HepG2 (cell line): ENCODE results near the gene TSPAN15. TPM values are rescaled to one million over a fixed set of nuclear protein-coding genes. Genes with fewer than 3 reads are reported as not detected.

Source experiments
- ARID3A ChIP-seq: IDR thresholded peaks from 2 replicates; pipeline ENCODE4 v1.6.1; 2012; ENCODE audit warnings: low read depth, low read length, improper control_type of control experiment
- CC2D1A ChIP-seq: sonication (generic); formaldehyde crosslinking; IDR thresholded peaks from 2 replicates; pipeline ENCODE4 v1.8.1; 2023; ENCODE audit warnings: mild to moderate bottlenecking, missing genetic modification reagents
- DR1 ChIP-seq: sonication (generic); formaldehyde crosslinking; IDR thresholded peaks from 2 replicates; pipeline ENCODE4 v1.8.0; 2021; ENCODE audit warnings: mild to moderate bottlenecking, missing genetic modification reagents, inconsistent platforms
- HNF4G ChIP-seq, 2 experiments: sonication (generic) in 1 of 2; formaldehyde crosslinking in 1 of 2; IDR thresholded peaks; 2 replicates each; pipeline versions ENCODE4 v1.4.0 to v1.6.1; 2011 to 2020; ENCODE audit warnings: borderline replicate concordance in 2 of 2, low read depth in 2 of 2, mild to moderate bottlenecking in 2 of 2, low read length in 1 of 2, missing genetic modification reagents in 1 of 2, moderate library complexity in 1 of 2
- MAZ ChIP-seq, 2 experiments: sonication (generic) in 1 of 2; formaldehyde crosslinking in 1 of 2; IDR thresholded peaks; 2 replicates each; pipeline versions ENCODE4 v1.5.0 to v1.6.1; 2012 to 2020; ENCODE audit warnings: low read depth in 2 of 2, mild to moderate bottlenecking in 2 of 2, borderline replicate concordance in 1 of 2, improper control_type of control experiment in 1 of 2, low read length in 1 of 2, missing genetic modification reagents in 1 of 2, moderate library complexity in 1 of 2
- MYC ChIP-seq: sonication (generic); formaldehyde crosslinking; IDR thresholded peaks from 2 replicates; pipeline ENCODE4 v1.9.0; 2021; ENCODE audit warnings: missing genetic modification reagents, borderline replicate concordance
- ZBTB10 ChIP-seq: sonication (generic); formaldehyde crosslinking; IDR thresholded peaks from 2 replicates; pipeline ENCODE4 v1.4.0; 2020; ENCODE audit warnings: missing genetic modification reagents, borderline replicate concordance
- ZBTB40 ChIP-seq, 2 experiments: fragments of 450-650 bp in 1 of 2; sonication (generic) in 1 of 2; formaldehyde crosslinking in 1 of 2; IDR thresholded peaks; 2 replicates each; pipeline versions ENCODE4 v1.6.1 to v1.8.0; 2016 to 2022; ENCODE audit warnings: antibody characterized with exemption in 1 of 2, mild to moderate bottlenecking in 1 of 2, missing genetic modification reagents in 1 of 2
- ZNF260 ChIP-seq: sonication (generic); formaldehyde crosslinking; IDR thresholded peaks from 2 replicates; pipeline ENCODE4 v1.4.0; 2020; ENCODE audit warnings: missing genetic modification reagents, low read depth, mild to moderate bottlenecking, borderline replicate concordance
- ZNF414 ChIP-seq: sonication (generic); formaldehyde crosslinking; IDR thresholded peaks from 2 replicates; pipeline ENCODE4 v1.5.0; 2020; ENCODE audit warnings: missing genetic modification reagents
- ZNF7 ChIP-seq: IDR thresholded peaks from 2 replicates; pipeline ENCODE4 v1.6.1; 2016; ENCODE audit warnings: missing biosample characterization, missing genetic modification reagents
- ZNF777 ChIP-seq: sonication (generic); formaldehyde crosslinking; IDR thresholded peaks from 2 replicates; pipeline ENCODE4 v1.4.0; 2020; ENCODE audit warnings: missing genetic modification reagents
- polyA plus RNA-seq, 8 experiments: library from polyadenylated mRNA; depleted of rRNA in 3 of 8; stranded (reverse) in 7 of 8; unstranded in 1 of 8; fragments of >200 nt; fragmentation: Illumina TruSeq in 4 of 8; extraction: Trizol in 4 of 8; gene quantifications; 2 replicates each; pipeline versions ENCODE4 v1.2.1 to v1.2.3, GENCODE V29; 2011 to 2016; ENCODE audit warnings: low read depth in 4 of 8, missing spikeins in 1 of 8, mixed read lengths in 1 of 8; ENCODE audit not compliant: insufficient read depth in 1 of 8
- total RNA-seq, 5 experiments: library from RNA; depleted of rRNA; stranded (reverse); fragments of >200 nt; fragmentation: Illumina TruSeq; extraction: Trizol; gene quantifications; 2 replicates each; pipeline ENCODE4 v1.2.3, GENCODE V29; 2016; ENCODE audit warnings: low read depth in 1 of 5

Gene TSPAN15
- total and polyA plus RNA-seq, 2 of the 13 experiments (the other 11 are each of a cell fraction or from before 2014, with no cell fraction given) = 0.27 to 3.2 TPM

GRCh38 chr10:69425511-69426298 lies 25.6 kb upstream of the TSPAN15 start (continued):
- TF ChIP-seq HNF4G (IDR thresholded peaks at IDR 0.05; ENCODE audit: borderline replicate concordance, low read depth, low read length) (no peak), HNF4G (CRISPR knock-in tag; IDR thresholded peaks at IDR 0.05; ENCODE audit: borderline replicate concordance, low read depth) (no peak), ZNF777 (CRISPR knock-in tag) (no peak), MYC (CRISPR knock-in tag) (no peak), ARID3A (no peak), DR1 (CRISPR knock-in tag) (no peak), MAZ (IDR thresholded peaks at IDR 0.05; ENCODE audit: borderline replicate concordance, low read depth, low read length) (no peak), MAZ (CRISPR knock-in tag; IDR thresholded peaks at IDR 0.05; ENCODE audit: low read depth) (no peak), ZBTB10 (CRISPR knock-in tag) (no peak), CC2D1A (CRISPR knock-in tag) (no peak), ZBTB40 (IDR thresholded peaks at IDR 0.05) (no peak), ZBTB40 (CRISPR knock-in tag; IDR thresholded peaks at IDR 0.05) (no peak; the same call in 1 of the 2 replicates), ZNF260 (CRISPR knock-in tag) (no peak), ZNF414 (CRISPR knock-in tag) (no peak), ZNF7 (CRISPR knock-in tag) (no peak)
